ENCODE measurements around the gene GPR148. TPM values are rescaled to one million over a fixed set of nuclear protein-coding genes. Genes with fewer than 3 reads are reported as not detected.

The GPR148 gene
- total and polyA plus RNA-seq, 4 experiments from 2014 or later: not detected

GRCh38 chr2:130778781-130779180 lies 49.9 kb downstream of the GPR148 start:
- Histone ChIP-seq H3K36me3 (ENCODE audit: insufficient read depth, low read length) (no peaks in the 10 kb centered on the region), H3K27me3 (ENCODE audit: insufficient read depth, low read length) (no peaks in the 10 kb centered on the region), H3K4me1 (ENCODE audit: insufficient read depth, low read length) (no peaks in the 10 kb centered on the region), H3K9me3 (ENCODE audit: control insufficient read depth in 1 of 2, low read length in 2 of 2) (no peaks in the 10 kb centered on the region), H3K27ac (ENCODE audit: low read depth, low read length) (no peak overlapping the region), H3K4me3 (ENCODE audit: low read length in 2 of 2) (no peak overlapping the region)
- Mint-ChIP-seq H3K36me3 (no peaks in the 10 kb centered on the region), H3K27me3 (peaks cover 13 to 15% of the 10 kb centered on the region in 2 donors), H3K27ac (no peak overlapping the region), H3K4me3 (no peak overlapping the region), H3K9me3 (peaks cover 0 to 7% (median 0%) of the 10 kb centered on the region in 8 donors), H3K4me1 (no peaks in the 10 kb centered on the region)
- POLR2A ChIA-PET (ENCODE audit: partially characterized antibody): no interaction called here
- no peak for DNase-seq
- intact Hi-C loops (cut with micrococcal nuclease): no loop called here
- CTCF ChIA-PET (ENCODE audit: partially characterized antibody): no interaction called here

Other genes with a start within 250 kb of the GPR148 start
- gene POTEI, start 219.7 kb upstream of the GPR148 start, total RNA-seq: not detected
- not detected for gene POTEI, start 219.7 kb upstream of the GPR148 start, polyA plus RNA-seq
- gene CFC1B, start 207.8 kb upstream of the GPR148 start, total RNA-seq: not detected
- not detected for gene CFC1B, start 207.8 kb upstream of the GPR148 start, polyA plus RNA-seq
- gene CFC1, start 129.5 kb upstream of the GPR148 start, total RNA-seq: not detected
- gene CFC1, start 129.5 kb upstream of the GPR148 start, polyA plus RNA-seq: not detected
- gene POTEJ, start 117.6 kb upstream of the GPR148 start, total RNA-seq: not detected
- not detected for gene POTEJ, start 117.6 kb upstream of the GPR148 start, polyA plus RNA-seq
- not detected for gene AMER3, start 26.5 kb downstream of the GPR148 start, total RNA-seq
- not detected for gene AMER3, start 26.5 kb downstream of the GPR148 start, polyA plus RNA-seq
- 1 to 10 TPM; 2.5 to 2.6 TPM for gene ARHGEF4, start 107.8 kb downstream of the GPR148 start, total RNA-seq
- 1 to 10 TPM; 1.4 to 1.7 TPM for gene ARHGEF4, start 107.8 kb downstream of the GPR148 start, polyA plus RNA-seq

All from CD4-positive, alpha-beta memory T cell (primary cell).